Neural progenitor cell (in vitro differentiated cells): Measurements from ENCODE around the gene PAX6.
A peak's percentile ranks its signal among the peaks of the same experiment; 100 is the strongest.

Experiments used
- EZH2 ChIP-seq: fragments of 200-600 bp; sonication (generic); IDR thresholded peaks from 2 replicates; pipeline ENCODE4 v1.6.1; 2017; ENCODE audit warnings: antibody characterized with exemption, mild to moderate bottlenecking, moderate library complexity
- TF ChIP-seq, protein P1 (sequence below): fragments of 200-600 bp; sonication (generic); IDR thresholded peaks from 2 replicates; pipeline ENCODE4 v1.5.1; 2017; ENCODE audit warnings: antibody characterized with exemption, mild to moderate bottlenecking

GRCh38 chr11:31803813-31804311, 7.3 kb downstream of the PAX6 start:
- TF ChIP-seq, protein P1, sequence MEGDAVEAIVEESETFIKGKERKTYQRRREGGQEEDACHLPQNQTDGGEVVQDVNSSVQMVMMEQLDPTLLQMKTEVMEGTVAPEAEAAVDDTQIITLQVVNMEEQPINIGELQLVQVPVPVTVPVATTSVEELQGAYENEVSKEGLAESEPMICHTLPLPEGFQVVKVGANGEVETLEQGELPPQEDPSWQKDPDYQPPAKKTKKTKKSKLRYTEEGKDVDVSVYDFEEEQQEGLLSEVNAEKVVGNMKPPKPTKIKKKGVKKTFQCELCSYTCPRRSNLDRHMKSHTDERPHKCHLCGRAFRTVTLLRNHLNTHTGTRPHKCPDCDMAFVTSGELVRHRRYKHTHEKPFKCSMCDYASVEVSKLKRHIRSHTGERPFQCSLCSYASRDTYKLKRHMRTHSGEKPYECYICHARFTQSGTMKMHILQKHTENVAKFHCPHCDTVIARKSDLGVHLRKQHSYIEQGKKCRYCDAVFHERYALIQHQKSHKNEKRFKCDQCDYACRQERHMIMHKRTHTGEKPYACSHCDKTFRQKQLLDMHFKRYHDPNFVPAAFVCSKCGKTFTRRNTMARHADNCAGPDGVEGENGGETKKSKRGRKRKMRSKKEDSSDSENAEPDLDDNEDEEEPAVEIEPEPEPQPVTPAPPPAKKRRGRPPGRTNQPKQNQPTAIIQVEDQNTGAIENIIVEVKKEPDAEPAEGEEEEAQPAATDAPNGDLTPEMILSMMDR, result no peak
- peak; percentile 45 for TF ChIP-seq EZH2
